Pancreas (tissue), 10 donors: ENCODE measurements around the gene RBMS3. TPM values are rescaled to one million over a fixed set of nuclear protein-coding genes. Genes with fewer than 3 reads are reported as not detected.

Experiments used
- ATAC-seq, 4 donors: fragments of 200-7000 bp; cut with Tn5 transposase; one replicate each; pipeline versions ENCODE4 v1.8.0 to v1.9.1; 2020; ENCODE audit warnings: mild to moderate bottlenecking in 4 of 4, moderate library complexity in 4 of 4
- DNase-seq, 6 donors: peaks; one replicate each; pipeline ENCODE4 v3.0.0-alpha.2; 2020
- FAIRE-seq: peaks from 2 replicates; lab custom pipeline; 2012; peaks lifted over from hg19 to GRCh38; lab: Jason Lieb, UNC
- H3K27ac ChIP-seq, 4 donors: fragments of 200-600 bp; sonication (generic); 1 replicate in 3 of 4; 2 replicates in 1 of 4; pipeline versions ENCODE4 v1.5.0 to v1.8.0; 2020
- H3K27me3 ChIP-seq, 4 donors: fragments of 200-600 bp; one replicate each; pipeline ENCODE4 v1.8.0; 2021
- H3K36me3 ChIP-seq, 3 donors: fragments of 200-600 bp; sonication (generic) in 1 of 3; one replicate each; pipeline versions ENCODE4 v1.5.0 to v1.8.0; 2020 to 2021
- H3K4me1 ChIP-seq, 3 donors: fragments of 200-600 bp; one replicate each; pipeline ENCODE4 v1.8.0; 2021
- H3K4me3 ChIP-seq, 4 donors: fragments of 200-600 bp; sonication (generic) in 2 of 4; one replicate each; pipeline versions ENCODE4 v1.5.0 to v1.8.0; 2020 to 2021
- H3K9me3 ChIP-seq, 4 donors: fragments of 200-600 bp; one replicate each; pipeline ENCODE4 v1.8.0; 2021
- CTCF ChIP-seq, 4 donors: fragments of 200-600 bp; sonication (generic) in 3 of 4; IDR thresholded peaks; one replicate each; pipeline versions ENCODE4 v1.5.0 to v1.8.0; 2021; ENCODE audit warnings: antibody characterized with exemption in 4 of 4
- WGBS, 2 donors: extraction: QIAGEN DNeasy Blood & Tissue Kit; methylation state at CpG; one replicate each; pipeline ENCODE4 v1.1.7; 2013; 5-methylcytosine and 5-hydroxymethylcytosine counted together
- intact Hi-C, 3 donors: fragments of 100-400 bp; cut with DNase I; formaldehyde crosslinking; loops; one replicate each; pipeline versions ENCODE4 v1.11.1 to v1.14.2; 2022
- polyA plus RNA-seq, 2 donors: library from polyadenylated mRNA; stranded (reverse); fragments of 200-250 nt; gene quantifications; one replicate each; pipeline ENCODE4 v1.2.3, GENCODE V29; 2013
- total RNA-seq, 6 donors: library from RNA; stranded (reverse); fragmentation: NEBNext Ultra II Directional in 4 of 6; extraction: Animal tissue kit (Norgen Biotek cat#: 25700) in 4 of 6; gene quantifications; one replicate each; pipeline versions ENCODE4 v1.2.1 to v1.2.4, GENCODE V29; 2021 to 2023
- donor health status: healthy with polysubstance abuse.
- donor health status: DM: no; HTN: no; CAD: no; lungs with moderate emphysema.
- donor health status: DM: no; HTN: no; CAD: no.
- donor health status: control.
- donor health status: control.
- donor health status: Bipolar disorder and iron deficiency.
- donor health status: DM: yes; HTN: yes; CAD: no.
- donor health status: DM: no; HTN: no; CAD: no.
- donor health status: DM: no; HTN: no; CAD: no.
- donor health status: DM: yes; HTN: yes; CAD: no.

The RBMS3 gene
- total and polyA plus RNA-seq, 8 donors, result 4.0 to 10.0 (median 6.6) TPM

- Histone ChIP-seq H3K27ac (no peak overlapping the region), H3K36me3 (no peaks in the 10 kb centered on the region), H3K27me3 (no peaks in the 10 kb centered on the region), H3K4me1 (no peaks in the 10 kb centered on the region), H3K4me3 (no peak overlapping the region), H3K9me3 (no peaks in the 10 kb centered on the region)
- no peak for FAIRE-seq
- 71 to 82% methylated on average over 10 of the region's 10 CpGs for WGBS, 2 donors
- no peak for TF ChIP-seq CTCF (IDR thresholded peaks at IDR 0.05)
- ATAC-seq, result no peak
- intact Hi-C loops, result no loop called here
- DNase-seq, result no peak
These were observed 644.1 kb downstream of the RBMS3 start for GRCh38 chr3:29924783-29925561.

GRCh38 chr3:29926378-29926777 lies 645.5 kb downstream of the RBMS3 start:
- no peak for FAIRE-seq
- no peaks in the 10 kb centered on the region for H3K4me1 ChIP-seq
- H3K4me3 ChIP-seq, result no peak overlapping the region
- H3K27ac ChIP-seq, result no peak overlapping the region
- no peaks in the 10 kb centered on the region for H3K36me3 ChIP-seq
- intact Hi-C loops, result no loop called here
- H3K27me3 ChIP-seq, result no peaks in the 10 kb centered on the region
- no peak for DNase-seq
- TF ChIP-seq CTCF (IDR thresholded peaks at IDR 0.05), result no peak
- ATAC-seq, result no peak
- 50 to 54% methylated on average over 2 of the region's 2 CpGs for WGBS, 2 donors
- no peaks in the 10 kb centered on the region for H3K9me3 ChIP-seq

GRCh38 chr3:29932696-29933325 lies 651.9 kb downstream of the RBMS3 start:
- no peak overlapping the region for H3K27ac ChIP-seq
- WGBS, 2 donors, result 78 to 81% methylated on average over 2 of the region's 2 CpGs
- intact Hi-C loops, result no loop called here
- H3K9me3 ChIP-seq, result no peaks in the 10 kb centered on the region
- no peak for TF ChIP-seq CTCF (IDR thresholded peaks at IDR 0.05)
- H3K4me3 ChIP-seq, result no peak overlapping the region
- no peak for DNase-seq
- FAIRE-seq, result no peak
- H3K36me3 ChIP-seq, result no peaks in the 10 kb centered on the region
- no peaks in the 10 kb centered on the region for H3K4me1 ChIP-seq
- no peaks in the 10 kb centered on the region for H3K27me3 ChIP-seq
- no peak for ATAC-seq

- no peak for TF ChIP-seq CTCF (IDR thresholded peaks at IDR 0.05)
- H3K4me3 ChIP-seq, result no peak overlapping the region
- intact Hi-C loops, result no loop called here
- no peaks in the 10 kb centered on the region for H3K4me1 ChIP-seq
- 39 to 48% methylated on average over 3 of the region's 3 CpGs for WGBS, 2 donors
- H3K36me3 ChIP-seq, result no peaks in the 10 kb centered on the region
- no peak for DNase-seq
- FAIRE-seq, result no peak
- H3K27me3 ChIP-seq, result no peaks in the 10 kb centered on the region
- H3K9me3 ChIP-seq, result no peaks in the 10 kb centered on the region
- H3K27ac ChIP-seq, result no peak overlapping the region
- no peak for ATAC-seq
These were observed 653.1 kb downstream of the RBMS3 start for GRCh38 chr3:29933802-29934490.
